A549 (cell line): ENCODE results near the gene RHOB. TPM values are rescaled to one million over a fixed set of nuclear protein-coding genes. Genes with fewer than 3 reads are reported as not detected.
A peak's percentile ranks its signal among the peaks of the same experiment; 100 is the strongest.

Source experiments
- ATAC-seq, 2 experiments: fragments of 200-7000 bp in 1 of 2; fragments of >200 bp in 1 of 2; cut with Nextera tagmentation in 1 of 2; cut with Tn5 transposase in 1 of 2; 3 replicates each; pipeline versions ENCODE4 v1.8.0 to v1.9.1; 2018 to 2020; ENCODE audit warnings: mild to moderate bottlenecking in 1 of 2, moderate library complexity in 1 of 2
- CTCF ChIA-PET: fragments of 300-600 bp; sonication (Branson Sonifier 250); formaldehyde crosslinking; extraction: SDS; loops from one replicate; lab custom pipeline; 2021; ENCODE audit warnings: antibody characterized with exemption, inconsistent platforms; lab: Yijun Ruan, JAX
- POLR2A ChIA-PET: fragments of 350-600 bp; formaldehyde crosslinking; extraction: SDS; loops from one replicate; lab custom pipeline; 2021; ENCODE audit warnings: antibody characterized with exemption, inconsistent platforms; lab: Yijun Ruan, JAX
- DNase-seq, 2 experiments: peaks; one replicate each; pipeline versions ENCODE4 v3.0.0 to v3.0.0-alpha.2; 2011 to 2016; ENCODE audit warnings: low read depth in 1 of 2, low spot score in 1 of 2
- FAIRE-seq: peaks from 2 replicates; lab custom pipeline; 2011; peaks lifted over from hg19 to GRCh38; lab: Jason Lieb, UNC
- H3K27ac ChIP-seq, 2 experiments: fragments of >200 bp; sonication (Bioruptor Twin); formaldehyde crosslinking; 3 replicates each; pipeline ENCODE4 v1.5.1; 2016 to 2017
- H3K4me1 ChIP-seq: fragments of >200 bp; sonication (Bioruptor Twin); formaldehyde crosslinking; 3 replicates; pipeline ENCODE4 v1.6.1; 2016
- H3K4me2 ChIP-seq: fragments of >200 bp; sonication (Bioruptor Twin); formaldehyde crosslinking; 3 replicates; pipeline ENCODE4 v1.6.1; 2016
- H3K4me3 ChIP-seq: fragments of >200 bp; sonication (Bioruptor Twin); formaldehyde crosslinking; 3 replicates; pipeline ENCODE4 v1.5.1; 2016
- H3K9me3 ChIP-seq: fragments of >200 bp; sonication (Bioruptor Twin); formaldehyde crosslinking; 3 replicates; pipeline ENCODE4 v1.6.1; 2016
- ATOH8 ChIP-seq: fragments of 250-450 bp; sonication (Bioruptor Pico); IDR thresholded peaks from 2 replicates; pipeline ENCODE4 v1.5.0; 2020; ENCODE audit warnings: low read depth, mild to moderate bottlenecking, moderate library complexity
- BHLHE40 ChIP-seq: IDR thresholded peaks from 2 replicates; pipeline ENCODE4 v1.6.1; 2012; ENCODE audit warnings: low read depth, low read length, inconsistent platforms
- CBX2 ChIP-seq: fragments of 200-600 bp; sonication (generic); IDR thresholded peaks from 2 replicates; pipeline ENCODE4 v1.6.1; 2016; ENCODE audit warnings: low read depth, mild to moderate bottlenecking, borderline replicate concordance
- E2F6 ChIP-seq: IDR thresholded peaks from 2 replicates; pipeline ENCODE4 v1.6.1; 2012; ENCODE audit warnings: low read depth, borderline replicate concordance
- EHF ChIP-seq: fragments of 250-450 bp; sonication (Bioruptor Pico); IDR thresholded peaks from 2 replicates; pipeline ENCODE4 v1.5.0; 2020; ENCODE audit warnings: mild to moderate bottlenecking
- FOSB ChIP-seq: fragments of 250-450 bp; sonication (Bioruptor Pico); IDR thresholded peaks from 2 replicates; pipeline ENCODE4 v1.5.0; 2020; ENCODE audit warnings: mild to moderate bottlenecking, moderate library complexity
- HES2 ChIP-seq: fragments of >200 bp; sonication (Bioruptor Twin); formaldehyde crosslinking; IDR thresholded peaks from 2 replicates; pipeline ENCODE4 v1.6.1; 2016
- HEYL ChIP-seq: fragments of 250-450 bp; sonication (Bioruptor Pico); IDR thresholded peaks from 2 replicates; pipeline ENCODE4 v1.8.0; 2021; ENCODE audit warnings: mild to moderate bottlenecking, moderate library complexity
- HOXB13 ChIP-seq: fragments of 250-450 bp; sonication (Bioruptor Pico); IDR thresholded peaks from 2 replicates; pipeline ENCODE4 v1.5.0; 2020; ENCODE audit warnings: low read depth, mild to moderate bottlenecking, moderate library complexity
- JUNB ChIP-seq: fragments of >200 bp; sonication (Bioruptor Twin); formaldehyde crosslinking; IDR thresholded peaks from 2 replicates; pipeline ENCODE4 v1.6.1; 2016
- KDM1A ChIP-seq: fragments of 200-600 bp; sonication (generic); IDR thresholded peaks from 2 replicates; pipeline ENCODE4 v1.6.1; 2016; ENCODE audit warnings: low read depth, mild to moderate bottlenecking
- KDM5A ChIP-seq: fragments of 200-600 bp; sonication (generic); IDR thresholded peaks from 2 replicates; pipeline ENCODE4 v1.6.1; 2016; ENCODE audit warnings: antibody characterized with exemption, mild to moderate bottlenecking
- MAFK ChIP-seq: fragments of 450-650 bp; IDR thresholded peaks from 2 replicates; pipeline ENCODE4 v1.6.1; 2014; ENCODE audit not compliant: partially characterized antibody
- MAZ ChIP-seq: fragments of 150-350 bp; IDR thresholded peaks from 2 replicates; pipeline ENCODE4 v1.6.1; 2014; ENCODE audit warnings: antibody characterized with exemption, low read depth, low read length, borderline replicate concordance
- NR3C1 ChIP-seq: fragments of >200 bp; sonication (Bioruptor Twin); formaldehyde crosslinking; IDR thresholded peaks from 3 replicates; pipeline ENCODE4 v1.6.1; 2017
- POLR2A ChIP-seq: IDR thresholded peaks from 2 replicates; pipeline ENCODE4 v1.6.1; 2012; ENCODE audit warnings: mild to moderate bottlenecking, low read length
- RAD21 ChIP-seq, 2 experiments: fragments of >200 bp in 1 of 2; sonication (Bioruptor Twin) in 1 of 2; formaldehyde crosslinking in 1 of 2; IDR thresholded peaks in 1 of 2; conservative IDR thresholded peaks in 1 of 2; 2 replicates in 1 of 2; 3 replicates in 1 of 2; pipeline ENCODE4 v1.6.1; 2012 to 2018; ENCODE audit warnings: inconsistent platforms in 1 of 2
- RARB ChIP-seq: fragments of 250-450 bp; sonication (Bioruptor Pico); IDR thresholded peaks from 2 replicates; pipeline ENCODE4 v1.8.0; 2021; ENCODE audit warnings: mild to moderate bottlenecking, moderate library complexity
- SREBF2 ChIP-seq: fragments of 450-650 bp; IDR thresholded peaks from 2 replicates; pipeline ENCODE4 v1.6.1; 2014; ENCODE audit warnings: mild to moderate bottlenecking, moderate library complexity
- TFCP2L1 ChIP-seq: fragments of 250-450 bp; sonication (Bioruptor Pico); IDR thresholded peaks from 2 replicates; pipeline ENCODE4 v1.5.0; 2021; ENCODE audit warnings: mild to moderate bottlenecking
- ZSCAN20 ChIP-seq: fragments of 250-450 bp; sonication (Bioruptor Pico); IDR thresholded peaks from 2 replicates; pipeline ENCODE4 v1.8.0; 2022; ENCODE audit warnings: mild to moderate bottlenecking, moderate library complexity
- WGBS: methylation state at CpG from one replicate; pipeline ENCODE4 v1.1.6; 2017; ENCODE audit errors: missing lambda C conversion rate; 5-methylcytosine and 5-hydroxymethylcytosine counted together
- polyA plus RNA-seq, 4 experiments: library from polyadenylated mRNA; depleted of rRNA in 3 of 4; stranded (reverse); fragments of >200 nt; fragmentation: RNase III in 1 of 4; extraction: RNeasy Plus Mini Kit Qiagen cat#74134 plus additional on column Dnase treatment in 1 of 4; gene quantifications; 2 replicates in 3 of 4; 3 replicates in 1 of 4; pipeline ENCODE4 v1.2.3, GENCODE V29; 2011 to 2017
- TF ChIP-seq, protein P1 (sequence below): IDR thresholded peaks from 2 replicates; pipeline ENCODE4 v1.6.1; 2012
- TF ChIP-seq, protein P2 (sequence below): fragments of >200 bp; sonication (Bioruptor Twin); formaldehyde crosslinking; IDR thresholded peaks from 3 replicates; pipeline ENCODE4 v1.6.1; 2016

Gene RHOB
- polyA plus RNA-seq, 2 of the 4 experiments (the other 2 are of a cell fraction), result 84.5 to 157 TPM

GRCh38 chr2:20423847-20424246 is 23.0 kb upstream of the RHOB start:
- POLR2A ChIA-PET, result interaction anchor here (4.6 kb wide), 1 partner anchor 23 kb away, joined by 33 read pairs; the partner anchor contains the start of gene RHOB
- Histone ChIP-seq H3K9me3 (no peaks in the 10 kb centered on the region), H3K27ac (no peak overlapping the region), H3K4me1 (0 out of 3 replicates have a peak, but pooled peaks cover 2% of the 10 kb centered on the region), H3K4me2 (no peak overlapping the region), H3K4me3 (no peak overlapping the region)
- ATAC-seq (no peak), FAIRE-seq (no peak), DNase-seq (no peak)
- TF ChIP-seq, protein P1, sequence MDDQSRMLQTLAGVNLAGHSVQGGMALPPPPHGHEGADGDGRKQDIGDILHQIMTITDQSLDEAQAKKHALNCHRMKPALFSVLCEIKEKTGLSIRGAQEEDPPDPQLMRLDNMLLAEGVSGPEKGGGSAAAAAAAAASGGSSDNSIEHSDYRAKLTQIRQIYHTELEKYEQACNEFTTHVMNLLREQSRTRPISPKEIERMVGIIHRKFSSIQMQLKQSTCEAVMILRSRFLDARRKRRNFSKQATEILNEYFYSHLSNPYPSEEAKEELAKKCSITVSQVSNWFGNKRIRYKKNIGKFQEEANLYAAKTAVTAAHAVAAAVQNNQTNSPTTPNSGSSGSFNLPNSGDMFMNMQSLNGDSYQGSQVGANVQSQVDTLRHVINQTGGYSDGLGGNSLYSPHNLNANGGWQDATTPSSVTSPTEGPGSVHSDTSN, result no peak
- no peak for TF ChIP-seq HOXB13 (CRISPR knock-in tag)
- TF ChIP-seq MAFK, result no peak
- TF ChIP-seq BHLHE40, result no peak
- no peak for TF ChIP-seq HES2
- CTCF ChIA-PET, result interaction anchor here (0.7 to 15.9 kb wide), 10 partner anchors 9 to 227 kb away, joined by 3 to 128 read pairs (median 16); partner anchors contain the start of gene HS1BP3
- 91% methylated on average over 2 of the region's 2 CpGs for WGBS

DNA sequence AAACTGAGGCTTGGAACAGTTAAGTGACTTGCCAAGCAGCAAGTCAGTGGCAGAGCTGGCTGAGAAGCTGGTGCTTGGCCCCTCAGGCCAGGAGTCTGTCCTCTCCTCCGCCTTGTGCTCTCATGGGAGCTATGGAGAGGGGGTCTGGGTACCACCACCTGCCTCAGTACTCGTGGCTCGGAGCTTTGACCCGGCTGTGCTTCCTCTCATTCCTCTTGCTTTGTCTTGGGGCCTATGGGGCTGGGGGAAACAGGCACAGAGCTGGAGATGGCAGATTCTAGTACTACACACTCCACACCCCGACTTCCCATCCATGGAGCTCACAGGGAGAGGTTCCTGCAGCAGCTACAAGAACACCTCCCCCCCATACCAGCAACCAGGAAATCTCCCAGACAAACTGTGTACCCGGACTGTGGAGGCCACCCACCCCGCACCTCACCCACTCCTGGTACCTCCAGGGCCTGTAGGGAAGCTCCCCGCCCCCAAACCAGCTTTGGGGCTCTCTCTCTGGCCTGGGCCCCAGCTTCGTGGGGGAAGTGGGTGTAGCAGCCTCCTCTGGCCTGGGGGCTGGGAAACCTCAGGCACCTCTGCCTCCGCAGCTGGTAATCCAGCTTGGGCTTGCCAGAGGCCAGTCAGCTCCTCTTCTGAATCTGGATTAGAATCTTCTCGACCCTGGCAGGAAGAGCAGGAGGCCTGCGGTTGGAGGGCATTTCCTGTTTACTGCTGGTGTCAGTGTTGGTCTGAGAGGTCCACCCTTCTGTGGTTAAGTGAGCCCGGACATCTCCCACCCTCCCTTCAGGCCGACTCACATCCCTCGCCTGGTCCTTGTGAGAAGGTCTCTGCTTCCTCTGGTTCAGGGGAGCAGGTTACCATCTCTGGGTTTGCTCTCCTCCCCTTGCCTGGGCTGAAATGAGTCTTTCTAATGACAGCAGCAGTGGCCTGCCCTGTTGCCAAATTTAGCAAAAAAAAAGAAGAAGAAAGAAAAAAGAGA is 22.3 kb upstream of the RHOB start:
- ATAC-seq, result 0 out of 6 replicates have a peak, but pooled peaks of 1 of the 2 experiments have one; percentile 10
- 79% methylated on average over 12 of the region's 15 CpGs for WGBS
- no peak for DNase-seq
- TF ChIP-seq ATOH8 (no peak), KDM5A (no peak), JUNB (no peak), SREBF2 (no peak), E2F6 (no peak), POLR2A (no peak), KDM1A (no peak), CBX2 (no peak), HEYL (CRISPR knock-in tag) (no peak), ZSCAN20 (CRISPR knock-in tag) (no peak), MAZ (no peak), FOSB (no peak), RARB (CRISPR knock-in tag) (no peak), TFCP2L1 (CRISPR knock-in tag) (no peak), EHF (CRISPR knock-in tag) (no peak), RAD21 (conservative IDR thresholded peaks at IDR 0.05 in 1 of 2, IDR thresholded peaks at IDR 0.05 in 1 of 2) (no peak), NR3C1 (no peak)
- TF ChIP-seq, protein P2, sequence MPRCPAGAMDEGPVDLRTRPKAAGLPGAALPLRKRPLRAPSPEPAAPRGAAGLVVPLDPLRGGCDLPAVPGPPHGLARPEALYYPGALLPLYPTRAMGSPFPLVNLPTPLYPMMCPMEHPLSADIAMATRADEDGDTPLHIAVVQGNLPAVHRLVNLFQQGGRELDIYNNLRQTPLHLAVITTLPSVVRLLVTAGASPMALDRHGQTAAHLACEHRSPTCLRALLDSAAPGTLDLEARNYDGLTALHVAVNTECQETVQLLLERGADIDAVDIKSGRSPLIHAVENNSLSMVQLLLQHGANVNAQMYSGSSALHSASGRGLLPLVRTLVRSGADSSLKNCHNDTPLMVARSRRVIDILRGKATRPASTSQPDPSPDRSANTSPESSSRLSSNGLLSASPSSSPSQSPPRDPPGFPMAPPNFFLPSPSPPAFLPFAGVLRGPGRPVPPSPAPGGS, result no peak
- TF ChIP-seq, all 56 proteins: peak for 0
- no peak overlapping the region for H3K4me2 ChIP-seq
- 0 out of 3 replicates have a peak, but pooled peaks cover 2% of the 10 kb centered on the region for H3K4me1 ChIP-seq
- no peaks in the 10 kb centered on the region for H3K9me3 ChIP-seq
- ChIA-PET POLR2A (interaction anchor here (4.6 kb wide), 1 partner anchor 22 kb away, joined by 33 read pairs; the partner anchor contains the start of gene RHOB), CTCF (interaction anchor here (0.7 to 15.9 kb wide), 13 partner anchors 9 to 226 kb away, joined by 3 to 128 read pairs (median 7); partner anchors contain the start of gene HS1BP3)
- H3K27ac ChIP-seq, result peak overlapping the region in 1 of 2 experiments; percentile 3; a peak in 1 of 6 replicates
- no peak overlapping the region for H3K4me3 ChIP-seq
- no peak for FAIRE-seq
